Stimulated activated CD4-positive, alpha-beta T cell treated with anti-CD3 and anti-CD28 coated beads, Interleukin-1b, Interleukin-23, amount 100 ng/mL, for 24 hours (primary cell): ENCODE data around the gene NBAS.
A peak's percentile ranks its signal among the peaks of the same experiment; 100 is the strongest.
"Not testable (repeated sequence)": the region's sequence is repeated elsewhere in the genome, so short reads cannot be mapped to it uniquely, and the experiment has no call there.

ENCODE experiments used
- DNase-seq, 4 experiments: peaks; one replicate each; pipeline ENCODE4 v3.0.0-alpha.2; 2020; ENCODE audit warnings: low read depth in 4 of 4, low spot score in 1 of 4

NBAS gene

GRCh38 chr2:15226661-15227060 is 334.5 kb downstream of the NBAS start:
- no peak for DNase-seq

- DNase-seq, result no peak
These were observed 336.0 kb downstream of the NBAS start for GRCh38 chr2:15225131-15225530.

- no peak for DNase-seq
These were observed 336.5 kb downstream of the NBAS start for GRCh38 chr2:15224641-15225040.

- no peak for DNase-seq
These were observed 337.2 kb downstream of the NBAS start for GRCh38 chr2:15223887-15224286.

GRCh38 chr2:15222856-15223255 is 338.3 kb downstream of the NBAS start:
- no peak for DNase-seq

- DNase-seq, result no peak
These were observed 340.5 kb downstream of the NBAS start for GRCh38 chr2:15220603-15221002.

GRCh38 chr2:15218423-15219086 is 342.6 kb downstream of the NBAS start:
- DNase-seq, result no peak

GRCh38 chr2:15212249-15212648 is 348.9 kb downstream of the NBAS start:
- DNase-seq, result no peak

GRCh38 chr2:15210542-15210941 is 350.6 kb downstream of the NBAS start:
- DNase-seq, result not testable (repeated sequence)

GRCh38 chr2:15206419-15206818 is 354.7 kb downstream of the NBAS start:
- DNase-seq, result no peak

GRCh38 chr2:15205562-15205961 is 355.6 kb downstream of the NBAS start:
- peak in 1 of 4 experiments; percentile 9 for DNase-seq

- DNase-seq, result no peak
These were observed 360.1 kb downstream of the NBAS start for GRCh38 chr2:15201009-15201408.

GRCh38 chr2:15200581-15200980 is 360.6 kb downstream of the NBAS start:
- no peak for DNase-seq

- no peak for DNase-seq
These were observed 363.1 kb downstream of the NBAS start for GRCh38 chr2:15198051-15198450.

GRCh38 chr2:15195813-15196212 is 365.3 kb downstream of the NBAS start:
- no peak for DNase-seq

- no peak for DNase-seq
These were observed 369.3 kb downstream of the NBAS start for GRCh38 chr2:15191789-15192188.

GRCh38 chr2:15189216-15189615 is 371.9 kb downstream of the NBAS start:
- DNase-seq, result no peak

GRCh38 chr2:15187702-15188101 is 373.4 kb downstream of the NBAS start:
- no peak for DNase-seq

GRCh38 chr2:15186118-15186517 is 375.0 kb downstream of the NBAS start:
- no peak for DNase-seq

- no peak for DNase-seq
These were observed 376.6 kb downstream of the NBAS start for GRCh38 chr2:15184491-15184890.

GRCh38 chr2:15182275-15182674 is 378.9 kb downstream of the NBAS start:
- no peak for DNase-seq

GRCh38 chr2:15181092-15181745 is 379.9 kb downstream of the NBAS start:
- DNase-seq, result no peak

- no peak for DNase-seq
These were observed 380.8 kb downstream of the NBAS start for GRCh38 chr2:15180379-15180778.
